ENCODE data around the gene VANGL1.

Gene VANGL1

DNA sequence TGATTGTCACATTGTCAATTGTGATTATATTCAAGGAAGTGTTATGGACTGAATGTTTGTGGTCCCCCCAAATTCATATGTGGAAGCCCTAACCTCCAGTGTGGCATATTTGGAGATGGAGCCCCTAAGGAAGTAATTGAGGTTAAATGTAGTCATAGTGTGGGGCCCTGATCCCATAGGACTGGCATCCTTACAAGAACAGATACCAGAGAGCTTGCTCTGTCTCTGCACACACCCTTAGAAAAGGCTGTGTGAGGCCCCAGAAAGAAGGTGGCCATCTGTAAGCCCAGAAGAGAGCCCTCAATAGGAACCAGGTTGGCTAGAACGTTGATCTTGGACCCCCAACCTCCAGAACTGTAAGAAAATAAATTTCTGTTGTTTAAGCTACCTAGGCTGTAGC is 28.1 kb downstream of the VANGL1 start:
- no peak for DNase-seq

GRCh38 chr1:115670476-115671175 is 28.9 kb downstream of the VANGL1 start:
- DNase-seq = no peak

- DNase-seq = no peak
Observed at GRCh38 chr1:115671176-115671934, 29.6 kb downstream of the VANGL1 start.

- no peak for DNase-seq
Observed at GRCh38 chr1:115672224-115673009, 30.6 kb downstream of the VANGL1 start.

- DNase-seq = no peak
Observed at GRCh38 chr1:115676498-115677181, 34.9 kb downstream of the VANGL1 start.

DNA sequence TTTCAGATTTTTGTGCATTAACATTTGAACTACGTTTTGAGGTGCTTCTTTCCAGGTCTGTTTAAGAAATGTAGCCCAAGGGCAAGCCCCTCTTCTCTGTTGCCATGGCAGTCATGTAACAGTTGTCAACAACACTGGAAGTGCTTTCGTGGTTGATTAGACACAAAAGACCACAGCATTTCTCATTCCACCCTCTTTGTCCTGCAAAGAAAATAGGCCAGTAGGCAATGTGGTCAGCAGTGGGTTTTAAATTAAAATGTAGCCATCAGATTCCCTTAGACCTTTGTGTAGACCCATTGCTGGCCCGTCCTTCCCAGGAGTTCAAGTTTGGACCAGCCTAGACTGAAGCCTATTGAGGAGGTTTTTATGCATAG is 35.4 kb downstream of the VANGL1 start:
- DNase-seq = no peak

DNA sequence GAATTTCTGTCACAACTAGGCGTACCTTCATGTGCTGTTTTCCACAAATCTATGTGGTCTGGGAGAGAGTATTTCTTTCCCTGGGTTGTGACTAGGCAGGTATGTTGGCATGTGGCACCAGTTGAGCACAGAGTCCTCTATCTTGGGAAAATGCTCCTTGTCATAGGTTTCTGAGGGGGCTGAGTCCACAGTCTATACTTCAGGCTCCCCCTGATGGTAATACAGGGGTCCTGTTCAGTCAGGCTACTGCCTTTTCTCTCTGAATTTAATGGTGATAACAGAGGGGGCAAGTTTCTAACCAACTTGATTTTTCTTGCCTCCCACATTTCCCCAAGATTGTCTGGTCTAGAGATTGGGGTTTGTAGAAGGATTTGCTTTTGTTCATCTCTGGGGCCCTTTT is 35.8 kb downstream of the VANGL1 start:
- no peak for DNase-seq

DNA sequence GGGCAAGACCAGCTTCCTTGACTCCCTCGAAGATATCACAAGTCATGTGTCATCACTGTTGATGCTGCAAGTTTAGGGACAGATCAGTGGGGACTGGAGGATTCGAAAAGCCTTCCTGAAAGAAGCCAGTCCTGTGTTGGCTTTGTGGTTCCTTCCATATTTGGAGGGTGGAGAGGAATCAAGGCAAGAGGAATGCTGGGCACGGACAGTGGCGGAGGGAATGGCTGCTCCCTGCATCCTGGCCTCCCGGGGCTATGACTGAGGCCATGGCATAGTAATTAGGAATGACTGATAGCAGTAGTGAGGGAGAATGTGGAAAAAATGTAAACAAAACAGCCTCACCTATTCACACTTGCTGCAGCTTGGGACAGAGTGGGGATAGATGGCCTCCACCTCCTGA is 36.4 kb downstream of the VANGL1 start:
- DNase-seq = no peak

DNA sequence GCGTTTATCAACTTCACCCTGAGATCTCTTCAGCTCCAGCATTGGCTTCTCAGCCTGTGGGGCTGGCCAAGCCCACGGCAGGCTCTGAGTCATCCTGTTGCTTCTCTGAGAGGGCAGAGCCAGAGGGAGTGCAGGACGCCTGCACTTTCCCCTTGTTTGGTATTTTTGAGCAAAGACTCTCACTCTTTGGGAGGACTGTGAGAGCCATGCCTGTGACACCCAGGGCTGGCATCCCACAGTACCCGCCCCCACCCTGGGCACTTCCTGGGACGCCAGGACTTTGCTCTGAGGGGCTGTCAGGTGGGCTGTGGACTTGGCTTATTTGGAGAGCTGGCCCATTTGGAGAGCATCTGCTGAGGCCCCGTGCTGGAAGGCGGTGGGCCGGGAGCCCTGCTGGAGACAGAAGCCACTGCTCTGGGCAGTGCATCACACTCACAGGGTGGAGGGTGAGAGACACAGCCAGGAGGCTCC is 37.4 kb downstream of the VANGL1 start:
- DNase-seq = no peak

DNA sequence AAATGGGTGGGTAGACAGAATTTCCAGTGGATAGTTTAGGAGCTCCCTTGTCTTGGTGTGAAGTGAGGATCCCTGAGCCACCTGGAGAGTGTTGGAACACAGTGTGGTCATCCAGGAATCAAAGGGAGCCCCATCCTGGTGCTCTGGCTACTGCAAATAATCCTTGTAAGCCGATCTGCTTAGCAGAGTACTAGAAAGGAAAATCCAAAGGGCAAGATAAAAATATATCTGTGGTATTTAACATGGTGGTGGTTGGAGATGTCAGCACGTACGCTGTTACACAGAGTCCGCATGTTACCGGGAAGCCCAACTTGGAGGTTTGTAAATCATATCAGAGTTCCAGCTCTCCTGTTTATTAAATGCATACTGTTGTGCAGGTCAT is 39.0 kb downstream of the VANGL1 start:
- DNase-seq = no peak

- DNase-seq = no peak
Observed at GRCh38 chr1:115682792-115683191, 41.0 kb downstream of the VANGL1 start.

DNA sequence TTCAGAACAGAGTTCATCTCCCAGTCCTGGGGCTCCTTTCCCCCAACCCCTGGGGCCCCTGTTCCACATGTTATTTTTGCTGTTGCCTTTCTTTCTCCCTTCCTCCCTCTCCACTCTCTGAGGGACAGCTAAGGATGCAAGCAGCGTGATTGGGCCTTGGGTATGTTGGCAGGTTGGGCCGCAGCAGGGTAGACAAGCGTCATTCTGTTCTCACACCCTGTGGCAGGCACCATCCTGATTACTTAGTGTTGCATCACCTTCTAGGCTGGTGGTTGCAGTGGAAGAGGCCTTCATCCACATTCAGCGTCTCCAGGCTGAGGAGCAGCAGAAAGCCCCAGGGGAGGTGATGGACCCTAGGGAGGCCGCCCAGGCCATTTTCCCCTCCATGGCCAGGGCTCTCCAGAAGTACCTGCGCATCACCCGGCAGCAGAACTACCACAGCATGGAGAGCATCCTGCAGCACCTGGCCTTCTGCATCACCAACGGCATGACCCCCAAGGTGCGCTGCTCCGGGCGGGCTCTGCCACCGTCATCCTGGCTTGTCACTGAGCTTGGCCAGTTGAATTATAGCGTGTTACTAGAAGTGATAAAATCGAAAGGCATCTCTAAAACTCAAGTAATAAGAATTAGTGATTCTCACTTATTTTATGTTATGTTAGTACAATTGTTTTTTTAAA is 43.4 kb downstream of the VANGL1 start:
- DNase-seq = no peak

GRCh38 chr1:115687744-115688143 is 46.0 kb downstream of the VANGL1 start:
- DNase-seq = no peak

DNA sequence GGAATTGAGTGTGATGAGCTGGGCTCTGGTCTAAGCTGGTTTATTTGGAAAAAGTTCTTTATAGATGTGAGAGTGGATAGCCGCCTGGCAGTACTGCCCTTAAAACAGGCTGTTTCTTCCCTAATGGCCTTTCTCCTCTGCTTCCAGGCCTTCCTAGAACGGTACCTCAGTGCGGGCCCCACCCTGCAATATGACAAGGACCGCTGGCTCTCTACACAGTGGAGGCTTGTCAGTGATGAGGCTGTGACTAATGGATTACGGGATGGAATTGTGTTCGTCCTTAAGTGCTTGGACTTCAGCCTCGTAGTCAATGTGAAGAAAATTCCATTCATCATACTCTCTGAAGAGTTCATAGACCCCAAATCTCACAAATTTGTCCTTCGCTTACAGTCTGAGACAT is 49.2 kb downstream of the VANGL1 start:
- DNase-seq = no peak

DNA sequence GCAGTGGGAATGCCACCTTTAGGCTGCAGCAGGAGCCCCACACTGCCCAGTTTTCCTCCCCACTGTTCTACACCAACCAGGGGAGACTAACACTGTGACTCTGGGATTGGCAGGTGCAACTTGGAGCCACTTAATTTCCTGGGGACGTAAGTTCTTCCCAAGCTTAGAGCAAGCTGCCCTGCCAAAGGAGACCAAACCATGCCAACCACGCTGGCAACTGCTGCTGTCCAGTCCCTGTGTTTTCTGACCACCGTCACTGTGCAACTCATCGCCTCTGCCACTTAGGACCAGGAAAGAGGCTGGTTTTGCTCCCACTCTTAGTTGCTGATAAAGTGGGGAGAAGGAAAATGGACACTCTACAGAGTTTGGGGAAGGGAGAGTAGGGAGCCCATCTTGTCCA is 50.5 kb downstream of the VANGL1 start:
- no peak for DNase-seq

DNA sequence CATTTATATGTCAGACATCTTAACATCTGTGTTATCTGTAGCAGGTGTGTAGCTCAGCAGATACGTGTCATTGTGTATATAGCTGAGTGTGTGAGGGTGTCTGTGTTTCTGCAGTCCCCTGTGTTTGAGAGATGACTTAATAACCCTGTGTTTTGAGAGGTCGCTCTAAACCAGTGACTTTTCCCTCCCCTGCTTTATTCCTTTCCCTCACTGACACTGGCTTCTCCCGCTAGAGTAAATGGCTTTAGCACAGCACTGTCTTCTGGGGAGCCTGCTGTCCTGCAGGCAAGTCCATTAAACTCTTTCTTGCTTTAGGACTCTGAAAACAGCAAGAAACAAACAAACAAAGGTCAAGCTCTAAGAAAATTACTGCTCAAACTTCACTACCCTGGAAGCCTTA is 53.0 kb downstream of the VANGL1 start:
- DNase-seq = no peak

- no peak for DNase-seq
Observed at GRCh38 chr1:115697619-115698018, 55.8 kb downstream of the VANGL1 start.

- no peak for DNase-seq
Observed at GRCh38 chr1:115701090-115701489, 59.3 kb downstream of the VANGL1 start.

DNA sequence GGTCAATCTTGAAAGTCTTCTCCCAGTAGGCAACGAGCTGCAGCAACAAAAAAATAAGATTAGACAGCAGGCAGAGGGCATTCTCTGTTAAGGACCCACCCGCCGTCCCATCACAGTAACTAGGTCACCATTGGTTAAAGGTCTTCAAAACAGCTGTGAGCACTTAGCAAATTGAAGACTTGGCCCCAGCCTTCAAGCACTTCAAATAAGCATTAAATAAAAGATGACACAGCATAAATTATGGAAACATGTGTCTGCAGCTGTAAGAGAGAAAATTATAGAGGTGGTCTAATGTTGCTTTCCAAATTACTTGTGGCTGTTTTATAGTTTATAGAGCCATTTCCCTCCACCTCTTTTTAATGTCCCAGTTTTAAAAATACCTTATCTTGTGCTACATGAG is 61.2 kb downstream of the VANGL1 start:
- DNase-seq = no peak

GRCh38 chr1:115705085-115705951 is 63.5 kb downstream of the VANGL1 start:
- no peak for DNase-seq

DNA sequence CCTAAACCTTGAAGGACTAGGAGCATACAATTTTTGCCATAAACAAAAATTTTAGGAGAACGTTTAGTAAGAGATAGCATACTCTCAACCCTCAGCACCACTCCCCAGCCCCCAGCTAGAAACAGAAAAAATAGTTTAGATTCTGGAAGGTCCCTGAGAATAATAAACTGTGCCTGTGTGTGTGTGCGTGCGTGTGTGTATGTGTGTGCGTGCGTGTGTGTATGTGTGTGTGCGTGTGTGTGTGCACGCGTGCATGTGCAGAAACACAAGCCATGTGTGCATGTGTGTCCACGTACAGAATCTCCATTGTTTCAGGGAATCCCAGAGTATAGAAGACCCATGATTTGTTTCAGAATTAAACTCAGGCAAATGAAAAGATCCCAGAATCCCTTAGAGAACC is 64.2 kb downstream of the VANGL1 start:
- DNase-seq = no peak
